Neural progenitor cell (in vitro differentiated cells): ENCODE data around the gene PACSIN2.

ENCODE experiments used
- EZH2phosphoT487 ChIP-seq: fragments of 200-600 bp; sonication (generic); IDR thresholded peaks from 2 replicates; pipeline ENCODE4 v1.6.1; 2017; ENCODE audit warnings: antibody characterized with exemption
- TF ChIP-seq, protein P1 (sequence below): fragments of 200-600 bp; sonication (generic); IDR thresholded peaks from 2 replicates; pipeline ENCODE4 v1.5.1; 2017; ENCODE audit warnings: antibody characterized with exemption, mild to moderate bottlenecking

DNA sequence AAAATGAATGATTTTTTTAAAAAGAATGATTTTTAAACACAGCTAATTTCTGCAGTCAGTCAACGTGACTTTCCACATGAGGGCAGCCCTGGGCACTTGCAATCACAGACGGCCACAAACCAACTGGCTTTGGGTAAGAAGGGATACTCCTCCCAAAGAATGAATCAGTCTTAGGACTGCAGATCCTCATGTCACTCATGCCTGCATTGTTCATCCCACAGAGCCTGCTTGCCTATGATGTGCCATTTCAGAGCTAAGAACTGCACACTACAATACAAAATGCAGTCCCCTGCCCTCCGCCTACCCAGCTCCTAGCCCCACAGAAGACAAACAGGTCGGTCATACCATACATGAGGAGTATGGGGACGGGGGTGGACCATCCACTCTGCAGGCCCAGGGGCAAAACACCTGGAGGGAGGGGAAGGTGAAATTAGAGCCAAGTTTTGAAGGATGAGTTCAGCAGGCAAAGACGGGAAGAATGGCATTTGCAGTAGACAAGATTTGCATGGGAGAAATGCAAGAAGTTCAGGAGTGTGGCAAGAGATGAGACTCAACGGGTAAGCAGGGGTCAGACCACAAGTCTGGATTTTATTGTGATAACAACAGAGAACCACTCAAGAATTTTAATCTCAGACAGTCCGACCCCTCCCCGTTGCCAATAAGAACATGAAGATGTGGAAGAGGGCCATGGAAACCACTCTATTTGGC, 24.7 kb downstream of the PACSIN2 start:
- TF ChIP-seq, protein P1, sequence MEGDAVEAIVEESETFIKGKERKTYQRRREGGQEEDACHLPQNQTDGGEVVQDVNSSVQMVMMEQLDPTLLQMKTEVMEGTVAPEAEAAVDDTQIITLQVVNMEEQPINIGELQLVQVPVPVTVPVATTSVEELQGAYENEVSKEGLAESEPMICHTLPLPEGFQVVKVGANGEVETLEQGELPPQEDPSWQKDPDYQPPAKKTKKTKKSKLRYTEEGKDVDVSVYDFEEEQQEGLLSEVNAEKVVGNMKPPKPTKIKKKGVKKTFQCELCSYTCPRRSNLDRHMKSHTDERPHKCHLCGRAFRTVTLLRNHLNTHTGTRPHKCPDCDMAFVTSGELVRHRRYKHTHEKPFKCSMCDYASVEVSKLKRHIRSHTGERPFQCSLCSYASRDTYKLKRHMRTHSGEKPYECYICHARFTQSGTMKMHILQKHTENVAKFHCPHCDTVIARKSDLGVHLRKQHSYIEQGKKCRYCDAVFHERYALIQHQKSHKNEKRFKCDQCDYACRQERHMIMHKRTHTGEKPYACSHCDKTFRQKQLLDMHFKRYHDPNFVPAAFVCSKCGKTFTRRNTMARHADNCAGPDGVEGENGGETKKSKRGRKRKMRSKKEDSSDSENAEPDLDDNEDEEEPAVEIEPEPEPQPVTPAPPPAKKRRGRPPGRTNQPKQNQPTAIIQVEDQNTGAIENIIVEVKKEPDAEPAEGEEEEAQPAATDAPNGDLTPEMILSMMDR, result peak; percentile 15
- TF ChIP-seq EZH2phosphoT487, result no peak
